ENCODE data around the gene PNPLA6. TPM values are rescaled to one million over a fixed set of nuclear protein-coding genes. Genes with fewer than 3 reads are reported as not detected.

The PNPLA6 gene
- total RNA-seq, 4 donors from 2014 or later = 32.4 to 75.4 (median 53.3) TPM

GRCh38 chr19:7607212-7607873 is 71.8 kb downstream of the PNPLA6 start:
- TF ChIP-seq, protein P1, sequence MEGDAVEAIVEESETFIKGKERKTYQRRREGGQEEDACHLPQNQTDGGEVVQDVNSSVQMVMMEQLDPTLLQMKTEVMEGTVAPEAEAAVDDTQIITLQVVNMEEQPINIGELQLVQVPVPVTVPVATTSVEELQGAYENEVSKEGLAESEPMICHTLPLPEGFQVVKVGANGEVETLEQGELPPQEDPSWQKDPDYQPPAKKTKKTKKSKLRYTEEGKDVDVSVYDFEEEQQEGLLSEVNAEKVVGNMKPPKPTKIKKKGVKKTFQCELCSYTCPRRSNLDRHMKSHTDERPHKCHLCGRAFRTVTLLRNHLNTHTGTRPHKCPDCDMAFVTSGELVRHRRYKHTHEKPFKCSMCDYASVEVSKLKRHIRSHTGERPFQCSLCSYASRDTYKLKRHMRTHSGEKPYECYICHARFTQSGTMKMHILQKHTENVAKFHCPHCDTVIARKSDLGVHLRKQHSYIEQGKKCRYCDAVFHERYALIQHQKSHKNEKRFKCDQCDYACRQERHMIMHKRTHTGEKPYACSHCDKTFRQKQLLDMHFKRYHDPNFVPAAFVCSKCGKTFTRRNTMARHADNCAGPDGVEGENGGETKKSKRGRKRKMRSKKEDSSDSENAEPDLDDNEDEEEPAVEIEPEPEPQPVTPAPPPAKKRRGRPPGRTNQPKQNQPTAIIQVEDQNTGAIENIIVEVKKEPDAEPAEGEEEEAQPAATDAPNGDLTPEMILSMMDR (IDR thresholded peaks at IDR 0.05; ENCODE audit: low read depth) = no peak

DNA sequence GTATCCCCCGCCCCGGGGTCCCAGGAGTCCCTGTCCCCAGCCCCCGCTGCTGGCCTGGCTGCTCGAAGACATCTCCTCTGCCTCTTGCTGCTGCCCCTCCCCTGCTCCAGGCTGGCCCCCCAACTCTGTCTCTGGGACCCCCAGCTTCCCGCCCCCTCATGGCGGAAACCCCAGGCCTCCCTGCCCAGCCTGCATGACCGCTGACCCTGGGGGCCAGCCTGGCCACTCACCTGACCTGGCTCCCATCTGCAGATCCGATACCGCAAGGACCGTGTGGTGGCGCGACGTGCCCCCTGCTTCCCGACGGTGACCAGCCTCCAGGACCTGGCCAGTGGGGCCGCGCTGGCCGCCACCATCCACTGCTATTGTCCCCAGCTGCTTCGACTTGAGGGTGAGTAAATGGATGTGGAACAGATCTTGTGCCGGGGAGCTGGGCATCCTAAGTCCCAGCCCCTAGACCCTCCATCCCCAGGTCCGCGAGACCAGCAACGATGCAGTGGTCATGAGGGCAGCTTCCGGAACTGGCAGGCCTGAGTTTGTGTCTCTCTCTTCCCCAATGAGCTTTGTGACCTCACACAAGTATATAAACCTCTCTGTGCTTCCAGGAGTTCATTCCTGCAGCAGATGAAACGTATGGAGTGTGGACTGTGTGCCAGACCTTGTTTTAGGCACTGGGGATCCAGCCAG is 72.5 kb downstream of the PNPLA6 start:
- TF ChIP-seq, protein P1 (IDR thresholded peaks at IDR 0.05; ENCODE audit: low read depth) = no peak

DNA sequence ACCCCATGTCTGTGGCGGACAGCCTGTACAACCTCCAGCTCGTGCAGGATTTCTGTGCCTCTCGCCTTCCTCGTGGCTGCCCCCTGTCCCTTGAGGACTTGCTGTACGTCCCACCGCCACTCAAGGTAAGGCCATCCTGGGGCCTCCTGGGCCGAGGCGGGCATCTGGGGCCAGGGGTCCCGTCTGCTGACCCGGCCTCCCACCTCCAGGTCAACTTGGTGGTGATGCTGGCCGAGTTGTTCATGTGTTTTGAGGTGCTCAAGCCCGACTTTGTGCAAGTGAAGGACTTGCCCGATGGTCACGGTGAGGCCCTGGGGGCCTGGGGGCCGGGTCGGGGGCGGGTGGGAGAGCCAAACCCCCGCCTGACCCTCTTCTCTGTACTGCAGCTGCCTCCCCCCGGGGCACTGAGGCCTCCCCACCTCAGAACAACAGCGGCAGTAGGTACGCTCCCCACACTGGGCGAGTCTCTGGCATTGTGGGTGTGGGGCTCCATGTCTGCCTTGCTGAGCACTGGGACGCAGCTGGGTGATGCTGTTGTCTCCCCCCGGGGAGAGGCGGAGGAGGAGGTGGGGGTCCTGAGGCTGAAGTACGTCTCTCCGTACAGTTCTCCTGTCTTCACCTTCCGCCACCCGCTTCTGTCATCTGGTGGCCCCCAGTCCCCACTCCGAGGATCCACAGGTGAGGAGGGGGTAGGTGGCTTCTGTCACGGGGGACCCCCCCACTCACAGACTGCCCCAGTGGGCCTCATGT is 75.1 kb downstream of the PNPLA6 start:
- TF ChIP-seq, protein P1 (IDR thresholded peaks at IDR 0.05; ENCODE audit: low read depth) = no peak

Small RNAs within 50 kb of the gene (small RNA-seq; reads per million reads assigned to genes)
- gene AC008878.2 = not detected

Other genes with a start within 250 kb of the PNPLA6 start
- gene INSR, start 241.3 kb upstream of the PNPLA6 start, total RNA-seq = 100 to 1,000 TPM in 2 of 4 donors, 10 to 100 TPM in 2; 66.0 to 118 (median 106) TPM
- gene ARHGEF18, start 186.8 kb upstream of the PNPLA6 start, total RNA-seq = 10 to 100 TPM; 10.9 to 18.5 (median 16.9) TPM
- gene PEX11G, start 46.7 kb upstream of the PNPLA6 start, total RNA-seq = 10 to 100 TPM in 1 of 4 donors, 1 to 10 TPM in 3; 2.3 to 10.6 (median 6.5) TPM
- gene ZNF358, start 19.6 kb upstream of the PNPLA6 start, total RNA-seq = 10 to 100 TPM; 39.8 to 88.7 (median 46.7) TPM
- gene MCOLN1, start 13.1 kb upstream of the PNPLA6 start, total RNA-seq = 10 to 100 TPM; 28.6 to 50.8 (median 30.2) TPM
- gene CAMSAP3, start 60.1 kb downstream of the PNPLA6 start, total RNA-seq = not detected
- gene XAB2, start 93.8 kb downstream of the PNPLA6 start, total RNA-seq = 10 to 100 TPM; 16.1 to 40.5 (median 30.9) TPM
- gene PET100, start 94.1 kb downstream of the PNPLA6 start, total RNA-seq = 10 to 100 TPM in 3 of 4 donors, 1 to 10 TPM in 1; 8.3 to 35.4 (median 21.1) TPM
- gene PCP2, start 98.0 kb downstream of the PNPLA6 start, total RNA-seq = not detected
- 10 to 100 TPM; 20.2 to 62.7 (median 27.0) TPM for gene STXBP2, start 101.4 kb downstream of the PNPLA6 start, total RNA-seq
- 1 to 10 TPM in 2 of 4 donors, not detected in 2; 1.5 to 1.8 TPM for gene RETN, start 133.3 kb downstream of the PNPLA6 start, total RNA-seq
- 1 to 10 TPM in 3 of 4 donors, not detected in 1; 1.1 to 8.5 (median 1.3) TPM for gene MCEMP1, start 141.4 kb downstream of the PNPLA6 start, total RNA-seq
- gene TRAPPC5, start 145.1 kb downstream of the PNPLA6 start, total RNA-seq = 100 to 1,000 TPM in 1 of 4 donors, 10 to 100 TPM in 3; 59.9 to 114 (median 72.2) TPM
- gene FCER2, start 166.4 kb downstream of the PNPLA6 start, total RNA-seq = under 1 TPM in 3 of 4 donors, not detected in 1; 0.49 to 0.88 (median 0.68) TPM
- 1 to 10 TPM; 1.7 to 4.0 (median 3.1) TPM for gene CLEC4G, start 196.4 kb downstream of the PNPLA6 start, total RNA-seq
- 10 to 100 TPM; 17.5 to 24.8 (median 21.8) TPM for gene CD209, start 211.8 kb downstream of the PNPLA6 start, total RNA-seq
- not detected for gene CLEC4M, start 227.5 kb downstream of the PNPLA6 start, total RNA-seq